GM12872 (cell line): Measurements from ENCODE around the gene PAK1IP1.

ENCODE experiments used
- CTCF ChIP-seq: IDR thresholded peaks from 3 replicates; pipeline ENCODE4 v1.5.1; 2011; ENCODE audit warnings: low read depth, mild to moderate bottlenecking, low read length, moderate library complexity; ENCODE audit not compliant: insufficient read depth

PAK1IP1 gene

GRCh38 chr6:10742251-10742650 is 47.5 kb downstream of the PAK1IP1 start:
- no peak for TF ChIP-seq CTCF

DNA sequence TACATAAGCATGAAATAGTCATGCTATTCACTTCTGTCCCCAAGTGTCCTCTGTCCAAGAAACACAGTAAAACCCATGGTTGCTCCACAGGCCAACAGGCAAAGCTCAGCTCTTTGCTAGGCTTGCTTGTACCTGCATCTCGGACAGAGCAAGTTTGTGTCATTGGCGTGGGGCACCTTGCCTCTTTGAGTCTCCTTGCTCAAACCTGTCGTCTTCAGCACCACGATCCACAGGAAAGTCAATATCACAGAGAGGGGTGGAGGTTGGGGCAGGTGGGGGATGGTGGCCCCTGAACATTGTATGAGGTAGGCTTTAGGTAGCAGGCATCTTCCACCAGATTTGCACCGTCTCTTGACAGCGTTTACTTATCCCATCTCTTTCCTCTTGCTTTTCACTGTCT is 48.7 kb downstream of the PAK1IP1 start:
- no peak for TF ChIP-seq CTCF

GRCh38 chr6:10745116-10745515 is 50.3 kb downstream of the PAK1IP1 start:
- TF ChIP-seq CTCF = no peak

- TF ChIP-seq CTCF = no peak
Observed at GRCh38 chr6:10746915-10747250, 52.1 kb downstream of the PAK1IP1 start.

DNA sequence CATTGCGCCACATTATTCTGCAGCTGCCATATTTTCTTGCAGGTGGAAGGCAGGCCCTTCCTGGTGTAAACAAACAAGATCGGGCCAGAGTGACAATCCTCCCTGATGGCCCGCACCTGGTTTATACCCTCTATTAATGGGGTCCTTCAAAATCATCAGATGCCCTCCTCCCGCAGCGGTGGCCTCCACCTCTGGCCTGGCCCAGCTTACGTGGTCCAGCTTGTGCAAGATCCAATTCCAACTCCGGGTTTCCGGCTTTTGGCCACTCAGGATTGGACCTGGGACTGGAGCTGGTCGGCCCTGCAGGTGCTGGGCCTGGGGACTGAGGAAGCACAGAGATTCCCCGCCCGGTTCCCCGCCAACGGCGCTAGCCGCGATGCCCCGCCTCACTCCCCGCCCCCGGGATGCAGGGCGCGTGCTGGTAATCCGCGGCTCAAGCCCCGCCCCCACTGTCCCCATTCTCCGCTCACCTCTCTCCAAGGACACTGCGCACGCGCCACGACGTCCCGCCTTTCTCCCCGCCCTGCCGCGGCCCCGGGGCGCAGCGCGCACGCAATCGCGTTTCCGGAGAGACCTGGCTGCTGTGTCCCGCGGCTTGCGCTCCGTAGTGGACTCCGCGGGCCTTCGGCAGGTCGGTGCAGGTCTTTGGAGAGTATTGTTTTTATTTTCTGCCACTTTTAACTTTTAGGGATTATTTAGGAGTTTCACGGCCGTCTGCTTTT is 52.6 kb downstream of the PAK1IP1 start, which contains the start of gene TMEM14B:
TMEM14B (plus strand) TSS at position 555 of the 722 bp plus-strand sequence. CDS start 1,441 bp downstream, outside the sequence.
- TF ChIP-seq CTCF = no peak

GRCh38 chr6:10749734-10750133 is 55.0 kb downstream of the PAK1IP1 start:
- no peak for TF ChIP-seq CTCF

DNA sequence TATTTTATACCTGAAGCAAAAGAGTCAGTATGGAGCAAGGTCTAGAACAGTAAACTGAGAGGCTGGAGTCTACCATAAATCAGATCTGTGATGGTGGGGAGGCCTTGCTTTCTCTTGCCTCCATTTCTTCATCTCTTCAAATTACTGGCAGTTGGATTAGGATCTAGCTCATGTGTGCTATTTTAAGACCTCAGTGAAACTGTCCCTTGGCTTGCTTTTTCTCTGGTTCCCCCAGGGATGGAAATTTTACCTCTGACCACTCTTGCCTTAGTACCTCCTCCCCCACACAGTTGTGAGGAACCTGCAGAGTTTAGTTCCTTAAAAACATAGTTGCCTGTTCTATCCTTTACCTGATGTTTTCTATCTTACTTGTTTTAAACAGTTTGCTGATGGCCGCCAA is 61.3 kb downstream of the PAK1IP1 start:
- TF ChIP-seq CTCF = no peak
